Activated T-cell treated with anti-CD3 and anti-CD28 coated beads, Interleukin-2, amount 50 U/mL, for 72 hours (primary cell): Measurements from ENCODE around the gene VKORC1L1. TPM values are rescaled to one million over a fixed set of nuclear protein-coding genes. Genes with fewer than 3 reads are reported as not detected.
"Not testable (repeated sequence)": the region's sequence is repeated elsewhere in the genome, so short reads cannot be mapped to it uniquely, and the experiment has no call there.

Experiments
- ATAC-seq, 2 donors: fragments of 150-1000 bp; cut with Tn5 transposase; replicated peaks in 1 of 2; 2 replicates each; pipeline ENCODE4 v1.10.0; 2021; ENCODE audit warnings: moderate library complexity in 2 of 2, mild to moderate bottlenecking in 1 of 2
- DNase-seq, 2 donors: peaks; one replicate each; pipeline ENCODE4 v3.0.0; 2021 to 2022; ENCODE audit warnings: mixed read lengths in 1 of 2
- H3K27ac Mint-ChIP-seq: one replicate; pipeline ENCODE4 v1.8.0; 2022; ENCODE audit warnings: mild to moderate bottlenecking, moderate library complexity, mixed read lengths
- H3K27me3 Mint-ChIP-seq: one replicate; pipeline ENCODE4 v1.8.0; 2022; ENCODE audit warnings: low read depth, mixed read lengths
- H3K36me3 Mint-ChIP-seq, 2 donors: one replicate each; pipeline ENCODE4 v1.8.0; 2022; ENCODE audit warnings: mixed read lengths in 2 of 2, mild to moderate bottlenecking in 1 of 2; ENCODE audit not compliant: insufficient read depth in 2 of 2
- H3K4me1 Mint-ChIP-seq: one replicate; pipeline ENCODE4 v1.8.0; 2022; ENCODE audit warnings: low read depth, mixed read lengths
- H3K4me3 Mint-ChIP-seq, 2 donors: one replicate each; pipeline ENCODE4 v1.8.0; 2022; ENCODE audit warnings: mild to moderate bottlenecking in 2 of 2, mixed read lengths in 2 of 2, moderate library complexity in 2 of 2
- H3K9me3 Mint-ChIP-seq, 2 donors: one replicate each; pipeline ENCODE4 v1.8.0; 2022; ENCODE audit warnings: mixed read lengths in 2 of 2
- total RNA-seq, 2 donors: library from RNA; stranded (reverse); gene quantifications; one replicate each; pipeline ENCODE4 v1.2.3, GENCODE V29; 2022

Gene VKORC1L1
- total RNA-seq, 2 donors from 2014 or later = 13.1 to 14.1 TPM

- Mint-ChIP-seq H3K4me1 (peaks cover 12% of the 10 kb centered on the region), H3K27ac (no peak overlapping the region), H3K9me3 (no peaks in the 10 kb centered on the region), H3K27me3 (no peaks in the 10 kb centered on the region), H3K36me3 (peaks cover 2 to 4% of the 10 kb centered on the region in 2 donors), H3K4me3 (no peak overlapping the region)
- DNase-seq (no peak), ATAC-seq (no peak)
These were observed 20.0 kb downstream of the VKORC1L1 start for GRCh38 chr7:65892835-65893234.

GRCh38 chr7:65896279-65896870 is 23.5 kb downstream of the VKORC1L1 start:
- Mint-ChIP-seq H3K36me3 (peaks cover 6 to 12% of the 10 kb centered on the region in 2 donors), H3K27me3 (no peaks in the 10 kb centered on the region), H3K9me3 (peaks cover 2 to 4% of the 10 kb centered on the region in 2 donors), H3K4me1 (peaks cover 5% of the 10 kb centered on the region), H3K4me3 (no peak overlapping the region), H3K27ac (no peak overlapping the region)
- DNase-seq (no peak), ATAC-seq (no peak)

DNA sequence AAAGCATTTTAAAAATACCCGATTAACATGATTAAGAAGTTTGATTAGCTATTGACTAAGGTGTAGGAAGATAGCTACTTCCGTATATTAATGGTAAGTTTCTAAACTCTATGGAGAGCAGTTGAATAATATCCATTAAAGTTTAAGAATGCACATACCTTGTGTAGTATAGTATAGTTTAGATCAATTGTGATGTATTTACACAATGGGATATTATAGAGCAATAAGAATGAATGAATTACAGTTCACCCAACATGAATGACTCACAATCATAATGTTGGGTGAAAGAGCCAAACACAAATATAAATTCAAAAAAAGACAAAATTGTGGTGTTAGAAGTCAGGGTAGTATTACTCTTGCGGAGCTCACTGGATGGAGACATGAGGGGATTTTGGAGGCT is 24.4 kb downstream of the VKORC1L1 start:
- Mint-ChIP-seq H3K36me3 (peaks cover 14 to 21% of the 10 kb centered on the region in 2 donors), H3K9me3 (peaks cover 8 to 11% of the 10 kb centered on the region in 2 donors)
- H3K4me3 Mint-ChIP-seq, DNase-seq, ATAC-seq, H3K27me3 Mint-ChIP-seq, H3K4me1 Mint-ChIP-seq, H3K27ac Mint-ChIP-seq: not testable (repeated sequence)

DNA sequence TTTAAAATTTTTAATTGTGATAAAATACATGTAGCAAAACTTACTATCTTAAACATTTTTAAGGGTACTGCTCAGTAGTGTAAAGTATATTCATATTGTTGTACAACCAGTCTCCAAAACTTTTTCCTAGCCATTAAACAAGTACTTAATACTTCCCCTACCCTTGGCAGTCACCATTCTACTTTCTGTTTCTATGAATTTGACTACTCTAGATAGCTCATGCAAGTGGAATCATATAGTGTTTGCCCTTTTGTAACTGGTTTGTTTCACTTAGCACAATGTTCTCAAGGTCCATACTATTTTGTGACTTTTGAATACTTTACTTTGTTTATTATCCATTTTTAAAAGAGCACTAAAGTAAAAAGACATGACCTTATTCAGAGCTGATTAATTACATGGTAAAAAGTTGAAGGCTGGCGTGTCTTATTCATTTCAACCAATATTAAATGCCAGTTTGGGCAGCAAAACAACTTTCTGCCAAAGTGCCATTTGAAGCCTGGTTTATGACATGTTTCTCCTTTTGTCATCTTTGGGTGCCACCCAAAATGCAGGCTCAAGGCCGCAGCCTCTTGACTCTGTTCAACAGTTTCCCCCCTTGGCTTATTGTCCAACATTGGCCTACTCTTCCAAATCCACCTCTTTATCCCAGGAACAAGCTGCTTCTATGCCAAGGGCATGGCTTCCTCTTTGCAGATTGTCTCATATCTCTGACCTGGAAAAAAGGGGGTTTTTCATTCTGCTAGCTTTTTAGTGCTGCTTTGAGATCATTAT is 26.0 kb downstream of the VKORC1L1 start:
- not testable (repeated sequence) for H3K4me3 Mint-ChIP-seq, DNase-seq, ATAC-seq, H3K27ac Mint-ChIP-seq, H3K4me1 Mint-ChIP-seq, H3K27me3 Mint-ChIP-seq
- Mint-ChIP-seq H3K36me3 (peaks cover 16 to 28% of the 10 kb centered on the region in 2 donors), H3K9me3 (peaks cover 11 to 12% of the 10 kb centered on the region in 2 donors)

DNA sequence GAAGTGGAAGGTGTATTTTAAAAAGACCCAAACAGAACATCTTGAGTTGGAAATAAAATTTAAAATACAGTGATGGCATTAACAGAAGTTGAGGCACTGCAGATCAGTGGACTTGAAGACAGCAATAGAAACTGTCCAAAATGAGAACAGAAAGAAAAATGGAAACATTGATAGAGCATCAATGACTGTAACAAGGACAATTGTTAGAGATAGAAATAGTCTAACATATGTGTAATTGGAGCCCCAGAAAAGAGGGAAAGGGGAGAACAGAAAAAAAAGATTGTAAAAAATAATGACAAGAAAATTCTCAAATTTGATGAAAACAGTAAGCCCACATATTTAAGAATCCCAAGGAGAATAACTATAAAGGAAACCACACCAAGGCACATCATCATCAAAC is 29.4 kb downstream of the VKORC1L1 start:
- H3K9me3 Mint-ChIP-seq = peaks cover 11 to 12% of the 10 kb centered on the region in 2 donors
- no peaks in the 10 kb centered on the region for H3K27me3 Mint-ChIP-seq
- ATAC-seq (no peak), DNase-seq (no peak)
- no peak overlapping the region for H3K27ac Mint-ChIP-seq
- H3K36me3 Mint-ChIP-seq = peaks cover 18 to 31% of the 10 kb centered on the region in 2 donors
- H3K4me3 Mint-ChIP-seq = no peak overlapping the region
- H3K4me1 Mint-ChIP-seq = no peaks in the 10 kb centered on the region

DNA sequence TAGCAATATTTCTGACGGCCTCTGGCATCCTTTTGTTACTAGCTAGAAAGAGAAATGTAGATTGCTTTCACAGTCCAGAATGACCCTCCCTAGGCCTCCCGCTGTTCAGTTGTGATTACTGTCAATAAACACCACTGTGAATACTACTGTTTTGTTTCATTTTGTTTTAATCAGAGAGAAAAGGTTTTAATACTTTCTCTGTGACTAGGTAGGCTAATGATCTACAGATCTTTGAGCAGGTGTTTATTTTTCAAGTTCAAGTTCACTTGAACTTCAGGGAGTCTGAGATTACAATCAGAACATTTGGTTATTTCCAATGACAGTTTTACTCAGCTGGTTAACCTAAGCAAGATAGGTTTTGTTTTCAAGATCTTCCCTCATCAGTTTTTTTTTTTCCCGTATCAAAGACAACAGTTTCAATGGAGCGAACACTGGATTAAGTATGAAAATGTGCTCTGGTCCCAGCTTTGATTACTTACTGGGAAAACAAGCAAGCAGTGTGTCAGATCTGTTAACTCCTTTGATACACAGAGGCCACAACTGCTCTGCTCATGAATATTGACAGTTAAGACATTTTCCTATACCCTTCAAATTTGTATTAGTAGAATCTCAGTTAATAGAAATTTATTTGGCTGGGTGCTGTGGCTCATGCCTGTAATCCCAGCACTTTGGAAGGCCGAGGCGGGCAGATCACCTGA is 34.8 kb downstream of the VKORC1L1 start:
- no peak overlapping the region for H3K27ac Mint-ChIP-seq
- DNase-seq (no peak), ATAC-seq (no peak)
- H3K27me3 Mint-ChIP-seq = no peaks in the 10 kb centered on the region
- H3K4me1 Mint-ChIP-seq = no peaks in the 10 kb centered on the region
- H3K36me3 Mint-ChIP-seq = peaks cover 2 to 9% of the 10 kb centered on the region in 2 donors
- H3K9me3 Mint-ChIP-seq = no peaks in the 10 kb centered on the region
- H3K4me3 Mint-ChIP-seq = no peak overlapping the region

GRCh38 chr7:65910237-65910636 is 37.4 kb downstream of the VKORC1L1 start:
- Mint-ChIP-seq H3K9me3 (no peaks in the 10 kb centered on the region), H3K4me1 (no peaks in the 10 kb centered on the region), H3K36me3 (peaks cover 2% of the 10 kb centered on the region in 2 donors), H3K27ac (no peak overlapping the region), H3K4me3 (no peak overlapping the region), H3K27me3 (no peaks in the 10 kb centered on the region)
- DNase-seq (no peak), ATAC-seq (no peak)

GRCh38 chr7:65912237-65912636 is 39.4 kb downstream of the VKORC1L1 start:
- DNase-seq (no peak), ATAC-seq (no peak)
- H3K4me3 Mint-ChIP-seq = no peak overlapping the region
- H3K36me3 Mint-ChIP-seq = peaks cover 0 to under 1% of the 10 kb centered on the region in 2 donors
- no peaks in the 10 kb centered on the region for H3K4me1 Mint-ChIP-seq
- H3K27ac Mint-ChIP-seq = no peak overlapping the region
- no peaks in the 10 kb centered on the region for H3K27me3 Mint-ChIP-seq
- no peaks in the 10 kb centered on the region for H3K9me3 Mint-ChIP-seq

DNA sequence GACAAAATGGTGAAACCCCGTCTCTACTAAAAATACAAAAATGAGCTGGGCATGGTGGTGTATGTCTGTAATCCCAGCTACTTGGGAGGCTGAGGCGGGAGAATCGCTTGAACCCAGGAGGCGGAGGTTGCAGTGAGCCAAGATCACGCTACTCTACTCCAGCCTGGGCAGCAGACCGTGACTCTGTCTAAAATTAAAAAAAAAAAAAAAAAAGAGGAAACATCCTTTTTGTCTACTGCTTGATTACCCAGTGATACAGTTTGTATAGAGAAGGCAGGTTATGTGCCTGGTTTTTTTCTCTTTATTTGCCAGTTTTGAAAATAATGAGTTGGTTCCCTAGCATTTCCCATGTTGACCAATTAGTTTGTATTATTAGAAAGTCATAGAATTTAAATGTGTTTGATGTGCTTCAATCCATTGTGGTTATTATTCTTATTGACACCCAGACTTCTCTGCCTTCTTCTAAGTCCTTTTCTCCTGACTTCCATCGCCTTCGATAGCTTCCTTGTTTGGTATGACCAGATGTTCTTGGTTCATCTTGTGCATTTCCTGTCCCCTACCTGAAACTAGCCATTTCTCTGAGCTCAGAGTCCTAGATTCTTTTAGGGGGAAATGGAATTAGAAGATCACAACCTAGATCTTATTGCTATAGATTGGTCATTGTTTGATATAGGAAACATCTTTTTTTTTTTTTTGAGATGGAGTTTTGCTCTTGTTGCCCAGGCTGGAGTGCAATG is 43.2 kb downstream of the VKORC1L1 start:
- Mint-ChIP-seq H3K27me3 (no peaks in the 10 kb centered on the region), H3K9me3 (no peaks in the 10 kb centered on the region), H3K27ac (no peak overlapping the region), H3K4me1 (no peaks in the 10 kb centered on the region), H3K36me3 (peaks cover 0 to 4% of the 10 kb centered on the region in 2 donors), H3K4me3 (no peak overlapping the region)
- DNase-seq = no peak
- no peak for ATAC-seq

- no peak for ATAC-seq
- H3K27me3 Mint-ChIP-seq = no peaks in the 10 kb centered on the region
- H3K4me3 Mint-ChIP-seq = no peak overlapping the region
- H3K36me3 Mint-ChIP-seq = no peaks in the 10 kb centered on the region
- no peaks in the 10 kb centered on the region for H3K4me1 Mint-ChIP-seq
- DNase-seq = no peak
- no peaks in the 10 kb centered on the region for H3K9me3 Mint-ChIP-seq
- no peak overlapping the region for H3K27ac Mint-ChIP-seq
These were observed 50.4 kb downstream of the VKORC1L1 start for GRCh38 chr7:65923316-65923715.

DNA sequence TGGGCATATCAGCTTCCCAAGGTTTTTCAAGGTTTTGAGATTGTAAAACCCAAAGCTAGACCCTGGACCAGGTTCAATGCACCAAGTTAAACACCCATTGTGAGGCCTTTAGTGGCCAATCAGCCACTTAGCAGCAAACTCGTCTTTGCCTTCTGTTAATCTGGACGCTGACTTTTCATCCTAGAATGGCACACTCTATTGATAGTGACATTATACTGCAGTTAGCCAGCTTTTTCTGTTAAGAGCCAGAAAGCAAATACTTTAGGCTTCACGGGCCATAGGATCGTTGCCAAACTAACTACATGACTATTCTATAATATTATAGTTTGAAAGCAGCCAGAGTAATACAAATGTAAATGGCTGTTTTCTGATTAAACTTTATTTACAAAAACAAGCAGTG is 51.3 kb downstream of the VKORC1L1 start:
- ATAC-seq = no peak
- Mint-ChIP-seq H3K27ac (no peak overlapping the region), H3K36me3 (no peaks in the 10 kb centered on the region), H3K9me3 (no peaks in the 10 kb centered on the region), H3K27me3 (no peaks in the 10 kb centered on the region), H3K4me1 (no peaks in the 10 kb centered on the region), H3K4me3 (no peak overlapping the region)
- DNase-seq = no peak

DNA sequence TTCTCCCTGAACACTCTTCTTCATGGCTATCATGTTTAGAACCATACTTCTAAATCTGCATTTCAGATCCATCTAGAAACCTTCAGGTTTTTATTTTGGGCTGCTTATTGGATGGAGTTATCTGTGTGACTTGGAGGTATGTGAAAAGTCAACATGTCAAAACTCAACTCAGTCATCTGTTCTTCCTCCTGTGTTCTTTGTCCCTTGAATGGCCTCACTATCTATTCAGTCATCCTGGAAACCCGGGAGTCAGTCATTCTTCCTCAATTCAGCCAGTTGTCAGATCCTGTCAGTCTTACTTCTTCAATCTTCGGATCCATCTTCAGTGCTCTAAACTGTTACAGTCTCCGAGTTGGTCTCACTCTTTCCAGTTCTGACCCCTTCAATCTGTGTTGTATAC is 52.2 kb downstream of the VKORC1L1 start:
- no peaks in the 10 kb centered on the region for H3K27me3 Mint-ChIP-seq
- H3K4me1 Mint-ChIP-seq = no peaks in the 10 kb centered on the region
- ATAC-seq (no peak), DNase-seq (no peak)
- no peaks in the 10 kb centered on the region for H3K9me3 Mint-ChIP-seq
- H3K27ac Mint-ChIP-seq = no peak overlapping the region
- no peaks in the 10 kb centered on the region for H3K36me3 Mint-ChIP-seq
- no peak overlapping the region for H3K4me3 Mint-ChIP-seq

DNA sequence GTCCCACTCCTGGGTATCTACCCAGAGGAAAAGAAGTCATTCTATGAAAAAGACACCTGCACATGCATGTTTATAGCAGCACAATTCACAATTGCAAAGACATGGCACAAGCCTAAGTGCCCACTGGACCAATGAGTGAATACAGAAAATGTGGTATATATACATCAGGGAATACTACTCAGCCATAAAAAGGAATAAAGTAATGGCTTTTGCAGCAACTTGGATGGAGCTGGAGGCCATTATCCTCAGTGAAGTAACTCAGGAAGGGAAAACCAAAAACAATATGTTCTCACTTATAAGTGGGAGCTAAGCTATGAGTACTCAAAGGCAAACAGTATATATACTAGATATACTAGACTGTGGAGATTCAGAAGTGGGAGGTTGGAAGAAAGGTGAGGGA is 53.7 kb downstream of the VKORC1L1 start:
- no peak overlapping the region for H3K4me3 Mint-ChIP-seq
- H3K9me3 Mint-ChIP-seq = no peaks in the 10 kb centered on the region
- H3K27me3 Mint-ChIP-seq = no peaks in the 10 kb centered on the region
- H3K27ac Mint-ChIP-seq = no peak overlapping the region
- no peak for DNase-seq
- no peaks in the 10 kb centered on the region for H3K36me3 Mint-ChIP-seq
- no peaks in the 10 kb centered on the region for H3K4me1 Mint-ChIP-seq
- no peak for ATAC-seq
